HG03097 (cell line): Measurements from ENCODE around the gene QRICH1.

Experiments
- ATAC-seq: cut with Tn5 transposase; IDR thresholded peaks from one replicate; pipeline ENCODE4 v1.9.1; 2021; ENCODE audit not compliant: unreplicated experiment, low FRiP score

The QRICH1 gene

GRCh38 chr3:49005998-49006397 lies 87.9 kb downstream of the QRICH1 start:
- no peak for ATAC-seq

- no peak for ATAC-seq
Observed at GRCh38 chr3:49005303-49005680, 88.6 kb downstream of the QRICH1 start.

- ATAC-seq: no peak
Observed at GRCh38 chr3:49004352-49005302, 89.2 kb downstream of the QRICH1 start.

GRCh38 chr3:49001155-49001554 lies 92.7 kb downstream of the QRICH1 start:
- no peak for ATAC-seq

- no peak for ATAC-seq
Observed at GRCh38 chr3:48999085-48999858, 94.6 kb downstream of the QRICH1 start.

- no peak for ATAC-seq
Observed at GRCh38 chr3:48997714-48998637, 95.9 kb downstream of the QRICH1 start.

- ATAC-seq: no peak
Observed at GRCh38 chr3:48997102-48997635, 96.7 kb downstream of the QRICH1 start.

- no peak for ATAC-seq
Observed at GRCh38 chr3:48996640-48997039, 97.2 kb downstream of the QRICH1 start.

- no peak for ATAC-seq
Observed at GRCh38 chr3:48993834-48994233, 100.0 kb downstream of the QRICH1 start.

- no peak for ATAC-seq
Observed at GRCh38 chr3:48991851-48992545, 101.9 kb downstream of the QRICH1 start.

- peak; percentile 10 for ATAC-seq
Observed at GRCh38 chr3:48990636-48991469, 103.0 kb downstream of the QRICH1 start.

- ATAC-seq: peak; percentile 47
Observed at GRCh38 chr3:48989796-48990635, 103.9 kb downstream of the QRICH1 start, which contains the start of gene P4HTM. P4HTM (plus strand) TSS chr3:48990241; CDS start chr3:48990257, 16 bp downstream.

GRCh38 chr3:48989126-48989795 lies 104.6 kb downstream of the QRICH1 start:
- ATAC-seq: no peak

GRCh38 chr3:48985831-48986376 lies 108.0 kb downstream of the QRICH1 start:
- ATAC-seq: no peak

GRCh38 chr3:48984663-48985062 lies 109.2 kb downstream of the QRICH1 start:
- no peak for ATAC-seq

- no peak for ATAC-seq
Observed at GRCh38 chr3:48983096-48983495, 110.8 kb downstream of the QRICH1 start.

GRCh38 chr3:48982686-48983085 lies 111.2 kb downstream of the QRICH1 start:
- no peak for ATAC-seq
